ENCODE results near the gene MRPL28. TPM values are rescaled to one million over a fixed set of nuclear protein-coding genes. Genes with fewer than 3 reads are reported as not detected.
"Not testable (repeated sequence)": the region's sequence is repeated elsewhere in the genome, so short reads cannot be mapped to it uniquely, and the experiment has no call there.

Gene MRPL28
- polyA plus RNA-seq, 1 donor: 55.6 TPM

GRCh38 chr16:379183-379960 is 9.0 kb upstream of the MRPL28 start:
- Histone ChIP-seq H3K4me3 (ENCODE audit: low read length) (peak overlapping the region; percentile 6), H3K27ac (ENCODE audit: low read length) (peak overlapping the region; percentile 41), H3K4me1 (ENCODE audit: control insufficient read depth, insufficient read depth, low read length) (peaks cover 32% of the 10 kb centered on the region), H3K36me3 (ENCODE audit: control insufficient read depth, insufficient read depth, low read length) (peaks cover 27% of the 10 kb centered on the region), H3K9me3 (ENCODE audit: control insufficient read depth, low read depth, low read length) (peaks cover 5% of the 10 kb centered on the region), H3K27me3 (ENCODE audit: control insufficient read depth, insufficient read depth, low read length) (peaks cover 2% of the 10 kb centered on the region)
- peak; percentile 83 to 89 for DNase-seq
- WGBS (ENCODE audit: insufficient coverage, low lambda C conversion rate): no CpG with 5 or more reads among the region's 16 CpGs

GRCh38 chr16:378821-379182 is 8.5 kb upstream of the MRPL28 start:
- WGBS (ENCODE audit: insufficient coverage, low lambda C conversion rate): no CpG with 5 or more reads among the region's 14 CpGs
- peaks cover 32% of the 10 kb centered on the region for H3K36me3 ChIP-seq (ENCODE audit: control insufficient read depth, insufficient read depth, low read length)
- peaks cover 28% of the 10 kb centered on the region for H3K4me1 ChIP-seq (ENCODE audit: control insufficient read depth, insufficient read depth, low read length)
- no peak overlapping the region for H3K27ac ChIP-seq (ENCODE audit: low read length)
- no peak overlapping the region for H3K4me3 ChIP-seq (ENCODE audit: low read length)
- DNase-seq: no peak
- peaks cover 5% of the 10 kb centered on the region for H3K9me3 ChIP-seq (ENCODE audit: control insufficient read depth, low read depth, low read length)
- H3K27me3 ChIP-seq (ENCODE audit: control insufficient read depth, insufficient read depth, low read length): peaks cover 2% of the 10 kb centered on the region

- not testable (repeated sequence) for H3K4me3 ChIP-seq (ENCODE audit: low read length)
Measured at GRCh38 chr16:378113-378820, 7.9 kb upstream of the MRPL28 start.

GRCh38 chr16:377419-377951 is 7.1 kb upstream of the MRPL28 start:
- DNase-seq: no peak
- Histone ChIP-seq H3K27ac (ENCODE audit: low read length) (no peak overlapping the region), H3K27me3 (ENCODE audit: control insufficient read depth, insufficient read depth, low read length) (no peaks in the 10 kb centered on the region), H3K4me3 (ENCODE audit: low read length) (no peak overlapping the region), H3K4me1 (ENCODE audit: control insufficient read depth, insufficient read depth, low read length) (peaks cover 17% of the 10 kb centered on the region), H3K9me3 (ENCODE audit: control insufficient read depth, low read depth, low read length) (peaks cover 5% of the 10 kb centered on the region), H3K36me3 (ENCODE audit: control insufficient read depth, insufficient read depth, low read length) (peaks cover 41% of the 10 kb centered on the region)
- no CpG with 5 or more reads among the region's 42 CpGs for WGBS (ENCODE audit: insufficient coverage, low lambda C conversion rate)

More at GRCh38 chr16:378113-378820, 7.9 kb upstream of the MRPL28 start:
- not testable (repeated sequence) for H3K27ac ChIP-seq (ENCODE audit: low read length); H3K27me3 ChIP-seq (ENCODE audit: control insufficient read depth, insufficient read depth, low read length); H3K9me3 ChIP-seq (ENCODE audit: control insufficient read depth, low read depth, low read length); DNase-seq
- Histone ChIP-seq H3K36me3 (ENCODE audit: control insufficient read depth, insufficient read depth, low read length) (peaks cover 33% of the 10 kb centered on the region), H3K4me1 (ENCODE audit: control insufficient read depth, insufficient read depth, low read length) (peaks cover 22% of the 10 kb centered on the region)
- WGBS (ENCODE audit: insufficient coverage, low lambda C conversion rate): no CpG with 5 or more reads among the region's 36 CpGs

GRCh38 chr16:376817-377418 is 6.6 kb upstream of the MRPL28 start:
- Histone ChIP-seq H3K4me1 (ENCODE audit: control insufficient read depth, insufficient read depth, low read length) (peaks cover 17% of the 10 kb centered on the region), H3K36me3 (ENCODE audit: control insufficient read depth, insufficient read depth, low read length) (peaks cover 47% of the 10 kb centered on the region), H3K9me3 (ENCODE audit: control insufficient read depth, low read depth, low read length) (peaks cover 5% of the 10 kb centered on the region), H3K27me3 (ENCODE audit: control insufficient read depth, insufficient read depth, low read length) (no peaks in the 10 kb centered on the region), H3K27ac (ENCODE audit: low read length) (no peak overlapping the region), H3K4me3 (ENCODE audit: low read length) (no peak overlapping the region)
- no peak for DNase-seq
- WGBS (ENCODE audit: insufficient coverage, low lambda C conversion rate): no CpG with 5 or more reads among the region's 26 CpGs

GRCh38 chr16:375927-376816 is 5.8 kb upstream of the MRPL28 start:
- Histone ChIP-seq H3K27me3 (ENCODE audit: control insufficient read depth, insufficient read depth, low read length) (no peaks in the 10 kb centered on the region), H3K9me3 (ENCODE audit: control insufficient read depth, low read depth, low read length) (peaks cover 5% of the 10 kb centered on the region), H3K36me3 (ENCODE audit: control insufficient read depth, insufficient read depth, low read length) (peaks cover 54% of the 10 kb centered on the region), H3K27ac (ENCODE audit: low read length) (no peak overlapping the region), H3K4me3 (ENCODE audit: low read length) (no peak overlapping the region), H3K4me1 (ENCODE audit: control insufficient read depth, insufficient read depth, low read length) (peaks cover 17% of the 10 kb centered on the region)
- DNase-seq: no peak
- no CpG with 5 or more reads among the region's 44 CpGs for WGBS (ENCODE audit: insufficient coverage, low lambda C conversion rate)

- peaks cover 54% of the 10 kb centered on the region for H3K36me3 ChIP-seq (ENCODE audit: control insufficient read depth, insufficient read depth, low read length)
- H3K4me1 ChIP-seq (ENCODE audit: control insufficient read depth, insufficient read depth, low read length): peaks cover 20% of the 10 kb centered on the region
- no CpG with 5 or more reads among the region's 23 CpGs for WGBS (ENCODE audit: insufficient coverage, low lambda C conversion rate)
- no peak overlapping the region for H3K4me3 ChIP-seq (ENCODE audit: low read length)
- DNase-seq: no peak
- H3K27ac ChIP-seq (ENCODE audit: low read length): no peak overlapping the region
- no peaks in the 10 kb centered on the region for H3K27me3 ChIP-seq (ENCODE audit: control insufficient read depth, insufficient read depth, low read length)
- H3K9me3 ChIP-seq (ENCODE audit: control insufficient read depth, low read depth, low read length): peaks cover 3% of the 10 kb centered on the region
Measured at GRCh38 chr16:375212-375611, 4.9 kb upstream of the MRPL28 start.

- DNase-seq: no peak
- H3K9me3 ChIP-seq (ENCODE audit: control insufficient read depth, low read depth, low read length): peaks cover 3% of the 10 kb centered on the region
- no CpG with 5 or more reads among the region's 9 CpGs for whole genome bisulfite sequencing (ENCODE audit: insufficient coverage, low lambda C conversion rate)
- no peak overlapping the region for H3K4me3 ChIP-seq (ENCODE audit: low read length)
- peaks cover 54% of the 10 kb centered on the region for H3K36me3 ChIP-seq (ENCODE audit: control insufficient read depth, insufficient read depth, low read length)
- peaks cover 16% of the 10 kb centered on the region for H3K4me1 ChIP-seq (ENCODE audit: control insufficient read depth, insufficient read depth, low read length)
- H3K27ac ChIP-seq (ENCODE audit: low read length): no peak overlapping the region
- H3K27me3 ChIP-seq (ENCODE audit: control insufficient read depth, insufficient read depth, low read length): no peaks in the 10 kb centered on the region
Measured at GRCh38 chr16:374616-374926, 4.2 kb upstream of the MRPL28 start.

GRCh38 chr16:373848-374615 is 3.7 kb upstream of the MRPL28 start:
- Histone ChIP-seq H3K27me3 (ENCODE audit: control insufficient read depth, insufficient read depth, low read length) (no peaks in the 10 kb centered on the region), H3K36me3 (ENCODE audit: control insufficient read depth, insufficient read depth, low read length) (peaks cover 54% of the 10 kb centered on the region), H3K4me1 (ENCODE audit: control insufficient read depth, insufficient read depth, low read length) (peaks cover 17% of the 10 kb centered on the region), H3K4me3 (ENCODE audit: low read length) (no peak overlapping the region), H3K27ac (ENCODE audit: low read length) (no peak overlapping the region), H3K9me3 (ENCODE audit: control insufficient read depth, low read depth, low read length) (peaks cover 3% of the 10 kb centered on the region)
- no CpG with 5 or more reads among the region's 44 CpGs for WGBS (ENCODE audit: insufficient coverage, low lambda C conversion rate)
- no peak for DNase-seq

Measured in large intestine (tissue), 3 donors.